Activated CD8-positive, alpha-beta T cell treated with anti-CD3 and anti-CD28 coated beads for 36 hours (primary cell): Measurements from ENCODE around the gene IL34. TPM values are rescaled to one million over a fixed set of nuclear protein-coding genes. Genes with fewer than 3 reads are reported as not detected.
"Not testable (repeated sequence)": the region's sequence is repeated elsewhere in the genome, so short reads cannot be mapped to it uniquely, and the experiment has no call there.

Experiments
- ATAC-seq: fragments of 200-7000 bp; cut with Tn5 transposase; one replicate; pipeline ENCODE4 v1.10.0; 2021; ENCODE audit warnings: mild to moderate bottlenecking, moderate library complexity
- CTCF ChIA-PET: fragments of 350-600 bp; sonication (Branson Sonifier 250); formaldehyde crosslinking; loops from one replicate; lab custom pipeline; 2021; ENCODE audit warnings: antibody characterized with exemption; lab: Charles Lee
- POLR2A ChIA-PET: fragments of 350-600 bp; sonication (Branson Sonifier 250); formaldehyde crosslinking; loops from one replicate; lab custom pipeline; 2021; ENCODE audit warnings: antibody characterized with exemption; lab: Charles Lee
- DNase-seq: peaks from one replicate; pipeline ENCODE4 v3.0.0-alpha.2; 2020
- H3K27ac Mint-ChIP-seq: one replicate; pipeline ENCODE4 v1.8.0; 2021; ENCODE audit warnings: mild to moderate bottlenecking, mixed read lengths
- H3K27me3 Mint-ChIP-seq: one replicate; pipeline ENCODE4 v1.8.0; 2021; ENCODE audit warnings: mixed read lengths
- H3K36me3 Mint-ChIP-seq: one replicate; pipeline ENCODE4 v1.8.0; 2021; ENCODE audit warnings: low read depth, mixed read lengths
- H3K4me1 Mint-ChIP-seq: one replicate; pipeline ENCODE4 v1.8.0; 2021; ENCODE audit warnings: low read depth, mixed read lengths
- H3K4me3 Mint-ChIP-seq: one replicate; pipeline ENCODE4 v1.8.0; 2021; ENCODE audit warnings: mild to moderate bottlenecking, moderate library complexity, mixed read lengths
- H3K9me3 Mint-ChIP-seq: one replicate; pipeline ENCODE4 v1.8.0; 2021; ENCODE audit warnings: mixed read lengths
- intact Hi-C: fragments of 100-400 bp; cut with micrococcal nuclease; formaldehyde crosslinking; loops from one replicate; pipeline ENCODE4 v1.10.0; 2022
- total RNA-seq, 2 experiments: library from RNA; stranded (reverse); gene quantifications; one replicate each; pipeline ENCODE4 v1.2.3, GENCODE V29; 2021
- TF ChIP-seq, protein P1 (sequence below): fragments of 200-600 bp; IDR thresholded peaks from one replicate; pipeline ENCODE4 v1.8.0; 2022; ENCODE audit warnings: antibody characterized with exemption, mild to moderate bottlenecking

The IL34 gene
- total RNA-seq, 2 experiments from 2014 or later = not detected

DNA sequence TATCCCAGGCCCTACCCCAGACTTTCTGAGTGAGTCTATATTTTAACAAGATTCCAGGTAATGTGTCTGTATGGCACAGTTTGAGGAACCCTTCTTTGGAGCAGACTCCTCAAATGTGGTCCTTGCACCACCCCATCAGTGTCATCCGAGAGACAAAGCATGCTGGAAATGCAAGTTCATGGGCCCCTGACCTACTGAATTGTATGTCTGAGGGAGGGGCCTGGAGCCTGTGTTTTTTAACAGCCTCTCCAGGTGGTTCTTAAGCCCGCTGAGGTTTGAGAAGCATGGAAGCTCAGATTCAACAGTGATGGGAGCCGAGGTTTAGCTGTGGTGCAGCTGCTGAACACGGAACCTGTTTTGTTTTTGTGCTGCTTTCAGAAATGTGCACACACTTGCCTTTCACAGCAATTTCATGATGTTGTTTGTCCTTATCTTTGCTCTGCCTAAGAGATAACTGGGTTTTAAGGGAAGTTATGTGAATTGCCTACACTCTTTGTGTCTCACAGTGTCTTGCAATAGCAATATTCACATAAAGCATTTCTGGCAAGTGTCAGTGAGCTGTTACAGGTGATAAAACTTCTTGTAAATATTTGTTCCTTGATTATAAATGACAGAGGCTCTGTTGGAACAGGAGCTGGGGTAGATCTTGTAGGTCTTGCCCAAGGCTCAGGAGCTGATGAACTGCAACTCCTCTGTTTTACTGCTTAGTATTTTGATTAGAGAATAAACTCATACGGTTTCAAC, 32.0 kb upstream of the IL34 start:
- no peaks in the 10 kb centered on the region for H3K4me1 Mint-ChIP-seq
- no peaks in the 10 kb centered on the region for H3K27me3 Mint-ChIP-seq
- intact Hi-C loops = no loop called here
- TF ChIP-seq, protein P1, sequence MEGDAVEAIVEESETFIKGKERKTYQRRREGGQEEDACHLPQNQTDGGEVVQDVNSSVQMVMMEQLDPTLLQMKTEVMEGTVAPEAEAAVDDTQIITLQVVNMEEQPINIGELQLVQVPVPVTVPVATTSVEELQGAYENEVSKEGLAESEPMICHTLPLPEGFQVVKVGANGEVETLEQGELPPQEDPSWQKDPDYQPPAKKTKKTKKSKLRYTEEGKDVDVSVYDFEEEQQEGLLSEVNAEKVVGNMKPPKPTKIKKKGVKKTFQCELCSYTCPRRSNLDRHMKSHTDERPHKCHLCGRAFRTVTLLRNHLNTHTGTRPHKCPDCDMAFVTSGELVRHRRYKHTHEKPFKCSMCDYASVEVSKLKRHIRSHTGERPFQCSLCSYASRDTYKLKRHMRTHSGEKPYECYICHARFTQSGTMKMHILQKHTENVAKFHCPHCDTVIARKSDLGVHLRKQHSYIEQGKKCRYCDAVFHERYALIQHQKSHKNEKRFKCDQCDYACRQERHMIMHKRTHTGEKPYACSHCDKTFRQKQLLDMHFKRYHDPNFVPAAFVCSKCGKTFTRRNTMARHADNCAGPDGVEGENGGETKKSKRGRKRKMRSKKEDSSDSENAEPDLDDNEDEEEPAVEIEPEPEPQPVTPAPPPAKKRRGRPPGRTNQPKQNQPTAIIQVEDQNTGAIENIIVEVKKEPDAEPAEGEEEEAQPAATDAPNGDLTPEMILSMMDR = no peak
- ChIA-PET CTCF (interaction anchor here (2.2 kb wide), 1 partner anchor 40 kb away, joined by 8 read pairs; no protein-coding TSS in a partner anchor), POLR2A (interaction anchor here (0.6 kb wide), 1 partner anchor 38 kb away, joined by 3 read pairs; no protein-coding TSS in a partner anchor)
- H3K9me3 Mint-ChIP-seq = no peaks in the 10 kb centered on the region
- no peak overlapping the region for H3K4me3 Mint-ChIP-seq
- no peaks in the 10 kb centered on the region for H3K36me3 Mint-ChIP-seq
- ATAC-seq (no peak), DNase-seq (no peak)
- H3K27ac Mint-ChIP-seq = no peak overlapping the region

DNA sequence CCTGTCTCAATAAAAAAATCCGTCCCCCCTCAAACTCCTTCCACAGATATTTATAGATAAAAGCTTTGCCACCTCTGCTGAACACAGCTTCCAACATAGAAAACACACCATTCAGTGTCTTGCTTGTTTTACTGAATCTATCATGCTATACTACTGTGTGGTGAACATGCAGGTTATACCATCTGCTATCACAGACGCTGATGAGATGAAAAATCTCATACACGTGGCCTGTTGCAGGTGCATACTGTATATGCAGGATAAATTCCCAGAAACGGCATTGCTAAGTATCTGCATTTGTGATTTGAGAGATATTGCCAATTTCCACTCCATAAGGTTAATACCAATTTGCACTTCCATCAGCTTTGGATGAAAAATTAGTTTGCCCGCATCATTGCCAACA, 30.4 kb upstream of the IL34 start:
- H3K9me3 Mint-ChIP-seq = no peaks in the 10 kb centered on the region
- DNase-seq (no peak), ATAC-seq (no peak)
- no peak overlapping the region for H3K4me3 Mint-ChIP-seq
- ChIA-PET CTCF (interaction anchor here (2.2 kb wide), 1 partner anchor 39 kb away, joined by 8 read pairs; no protein-coding TSS in a partner anchor), POLR2A (interaction anchor here (0.5 kb wide), 1 partner anchor 938 kb away, joined by 5 read pairs; no protein-coding TSS in a partner anchor)
- H3K27ac Mint-ChIP-seq = no peak overlapping the region
- intact Hi-C loops = no loop called here
- TF ChIP-seq, protein P1 = no peak
- H3K4me1 Mint-ChIP-seq = no peaks in the 10 kb centered on the region
- no peaks in the 10 kb centered on the region for H3K27me3 Mint-ChIP-seq
- no peaks in the 10 kb centered on the region for H3K36me3 Mint-ChIP-seq

DNA sequence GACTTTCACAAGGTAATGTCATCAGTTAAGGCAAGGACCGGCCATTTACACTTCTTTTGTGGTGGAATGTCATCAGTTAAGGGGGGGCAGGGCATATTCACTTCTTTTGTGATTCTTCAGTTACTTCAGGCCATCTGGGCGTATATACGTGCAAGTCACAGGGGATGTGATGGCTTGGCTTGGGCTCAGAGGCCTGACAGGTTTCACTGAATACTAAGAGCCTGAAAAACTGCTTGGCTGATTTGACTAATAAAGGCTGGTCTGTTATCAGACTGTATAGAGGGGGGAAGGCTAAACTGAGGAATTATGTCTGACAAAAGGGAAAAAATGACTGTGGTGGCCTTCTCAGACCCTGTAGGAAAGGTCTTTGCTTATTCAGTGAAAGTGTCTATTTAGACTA, 24.5 kb upstream of the IL34 start:
- H3K27ac Mint-ChIP-seq, H3K9me3 Mint-ChIP-seq, H3K36me3 Mint-ChIP-seq, CTCF ChIA-PET, H3K4me1 Mint-ChIP-seq, H3K4me3 Mint-ChIP-seq, DNase-seq, H3K27me3 Mint-ChIP-seq, ATAC-seq, intact Hi-C loops, POLR2A ChIA-PET: not testable (repeated sequence)

DNA sequence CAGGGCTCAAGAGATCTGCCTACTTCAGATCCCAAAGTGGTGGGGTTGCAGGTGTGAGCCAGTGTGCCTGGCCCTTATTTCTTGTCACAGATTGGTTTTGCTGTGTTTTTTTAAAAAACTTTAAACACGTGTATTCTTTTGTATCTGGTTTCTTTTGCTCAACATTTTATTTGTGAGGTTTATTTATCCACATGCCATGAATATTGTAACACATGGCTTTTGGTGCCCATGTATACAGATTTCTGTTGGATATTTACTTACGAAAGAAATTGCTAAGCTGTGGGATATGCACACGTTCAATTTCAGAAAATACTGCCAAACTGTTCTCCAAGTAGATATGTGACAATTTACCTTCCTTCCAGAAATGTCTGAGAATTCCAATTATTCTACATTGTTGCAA, 18.7 kb upstream of the IL34 start:
- TF ChIP-seq, protein P1 = no peak
- Mint-ChIP-seq H3K4me3 (no peak overlapping the region), H3K9me3 (peaks cover 3% of the 10 kb centered on the region), H3K4me1 (no peaks in the 10 kb centered on the region), H3K27ac (no peak overlapping the region), H3K36me3 (no peaks in the 10 kb centered on the region), H3K27me3 (no peaks in the 10 kb centered on the region)
- CTCF ChIA-PET = no interaction called here
- intact Hi-C loops = no loop called here
- ATAC-seq (no peak), DNase-seq (no peak)
- POLR2A ChIA-PET = no interaction called here

- TF ChIP-seq, protein P1 = no peak
- Mint-ChIP-seq H3K27ac (no peak overlapping the region), H3K9me3 (peaks cover 3% of the 10 kb centered on the region), H3K4me3 (no peak overlapping the region), H3K4me1 (no peaks in the 10 kb centered on the region), H3K36me3 (no peaks in the 10 kb centered on the region), H3K27me3 (no peaks in the 10 kb centered on the region)
- DNase-seq = no peak
- POLR2A ChIA-PET = interaction anchor here (0.8 kb wide), 1 partner anchor 17 kb away, joined by 3 read pairs; no protein-coding TSS in a partner anchor
- no peak for ATAC-seq
- intact Hi-C loops = no loop called here
- CTCF ChIA-PET = interaction anchor here (0.9 to 1.2 kb wide), 3 partner anchors 22 to 140 kb away, joined by 3 to 4 read pairs (median 4); no protein-coding TSS in a partner anchor
Measured at GRCh38 chr16:70630960-70631745, 15.2 kb upstream of the IL34 start.
